Inflammatory macrophage treated with lipopolysaccharide for 4 hours (primary cell): ENCODE results near the gene NXPH2.
"Not testable (repeated sequence)": the region's sequence is repeated elsewhere in the genome, so short reads cannot be mapped to it uniquely, and the experiment has no call there.

Source experiments
- DNase-seq: peaks from one replicate; pipeline ENCODE4 v3.0.0-alpha.2; 2020

The NXPH2 gene

GRCh38 chr2:138752197-138752956 lies 27.8 kb downstream of the NXPH2 start:
- no peak for DNase-seq

GRCh38 chr2:138744713-138745112 lies 35.5 kb downstream of the NXPH2 start:
- no peak for DNase-seq

- DNase-seq, result no peak
Measured at GRCh38 chr2:138742441-138743057, 37.6 kb downstream of the NXPH2 start.

GRCh38 chr2:138741851-138742250 lies 38.3 kb downstream of the NXPH2 start:
- no peak for DNase-seq

GRCh38 chr2:138737009-138737554 lies 43.1 kb downstream of the NXPH2 start:
- DNase-seq, result not testable (repeated sequence)

- no peak for DNase-seq
Measured at GRCh38 chr2:138732651-138733050, 47.5 kb downstream of the NXPH2 start.

GRCh38 chr2:138730497-138731030 lies 49.6 kb downstream of the NXPH2 start:
- DNase-seq, result no peak

GRCh38 chr2:138727956-138728355 lies 52.2 kb downstream of the NXPH2 start:
- DNase-seq, result no peak

- DNase-seq, result no peak
Measured at GRCh38 chr2:138726681-138727080, 53.5 kb downstream of the NXPH2 start.

- DNase-seq, result no peak
Measured at GRCh38 chr2:138724729-138725459, 55.3 kb downstream of the NXPH2 start.

GRCh38 chr2:138724327-138724726 lies 55.9 kb downstream of the NXPH2 start:
- no peak for DNase-seq

GRCh38 chr2:138723196-138723987 lies 56.8 kb downstream of the NXPH2 start:
- no peak for DNase-seq

- DNase-seq, result no peak
Measured at GRCh38 chr2:138722316-138722715, 57.9 kb downstream of the NXPH2 start.

- DNase-seq, result no peak
Measured at GRCh38 chr2:138720035-138720838, 60.0 kb downstream of the NXPH2 start.

- no peak for DNase-seq
Measured at GRCh38 chr2:138718405-138718804, 61.8 kb downstream of the NXPH2 start.

GRCh38 chr2:138716183-138716582 lies 64.0 kb downstream of the NXPH2 start:
- DNase-seq, result no peak

GRCh38 chr2:138713504-138713903 lies 66.7 kb downstream of the NXPH2 start:
- no peak for DNase-seq

GRCh38 chr2:138713069-138713496 lies 67.1 kb downstream of the NXPH2 start:
- DNase-seq, result no peak

- peak; percentile 58 for DNase-seq
Measured at GRCh38 chr2:138712212-138712979, 67.8 kb downstream of the NXPH2 start.

GRCh38 chr2:138711812-138712211 lies 68.4 kb downstream of the NXPH2 start:
- no peak for DNase-seq
